ENCODE measurements around the gene EXOC4.

Gene EXOC4

DNA sequence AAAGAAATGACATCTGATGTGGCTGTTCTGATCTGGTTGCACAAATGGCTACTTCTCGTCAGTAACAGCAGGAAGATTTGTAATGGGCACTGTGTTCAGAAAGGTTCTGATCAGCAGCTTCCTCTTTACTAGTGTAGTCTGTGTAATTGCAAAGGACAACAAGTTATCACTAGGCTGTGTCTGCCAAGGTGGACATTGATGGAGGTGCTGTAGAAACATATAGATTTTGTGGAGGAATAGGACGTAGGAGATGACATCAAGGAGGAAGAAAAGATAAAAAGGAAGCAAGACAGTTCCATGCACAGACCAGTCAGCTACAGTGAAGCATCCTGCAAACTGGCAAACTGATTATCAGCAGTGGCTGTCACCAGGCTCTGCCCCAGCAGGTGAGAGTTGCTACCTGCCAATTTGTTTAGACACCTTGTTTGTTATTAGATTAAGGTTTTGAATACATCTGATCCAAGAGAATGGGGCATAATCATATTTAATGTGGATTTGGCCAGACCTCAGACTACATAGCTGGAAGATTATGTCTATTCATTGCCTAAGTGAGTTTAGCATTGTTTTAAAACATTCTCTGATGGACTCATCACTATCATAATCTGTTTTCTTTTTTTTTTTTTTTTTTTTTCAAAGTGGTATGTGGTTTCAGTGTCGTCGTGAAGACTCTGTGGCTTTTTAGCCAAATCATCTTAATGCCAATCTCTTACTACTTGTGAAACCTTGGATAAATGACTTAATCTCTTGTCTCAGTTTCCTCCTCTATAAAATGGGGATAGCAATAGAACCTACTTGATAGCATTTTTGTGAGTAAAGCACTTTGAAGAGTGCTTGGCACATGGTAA is 456.4 kb downstream of the EXOC4 start:
- Histone ChIP-seq H3K9me3 (ENCODE audit: control insufficient read depth, low read length) (no peaks in the 10 kb centered on the region), H3K4me3 (ENCODE audit: extremely low read depth, insufficient read depth, low read length, poor library complexity, severe bottlenecking) (no peak overlapping the region), H3K36me3 (ENCODE audit: control insufficient read depth, insufficient read depth, low read length) (no peaks in the 10 kb centered on the region), H3K27ac (ENCODE audit: low read depth, low read length, severe bottlenecking) (no peak overlapping the region), H3K4me1 (ENCODE audit: control insufficient read depth, insufficient read depth, low read length, poor library complexity, severe bottlenecking) (no peaks in the 10 kb centered on the region)
- 95% methylated on average over 2 of the region's 4 CpGs for WGBS, 2 experiments (ENCODE audit: insufficient coverage in 2 of 2)

GRCh38 chr7:133712544-133712943 is 459.7 kb downstream of the EXOC4 start:
- Histone ChIP-seq H3K4me1 (ENCODE audit: control insufficient read depth, insufficient read depth, low read length, poor library complexity, severe bottlenecking) (no peaks in the 10 kb centered on the region), H3K36me3 (ENCODE audit: control insufficient read depth, insufficient read depth, low read length) (no peaks in the 10 kb centered on the region), H3K9me3 (ENCODE audit: control insufficient read depth, low read length) (no peaks in the 10 kb centered on the region), H3K27ac (ENCODE audit: low read depth, low read length, severe bottlenecking) (no peak overlapping the region), H3K4me3 (ENCODE audit: extremely low read depth, insufficient read depth, low read length, poor library complexity, severe bottlenecking) (no peak overlapping the region)
- WGBS, 2 experiments (ENCODE audit: insufficient coverage in 2 of 2) = no CpG with 5 or more reads among the region's 2 CpGs

GRCh38 chr7:133714654-133715053 is 461.8 kb downstream of the EXOC4 start:
- no peaks in the 10 kb centered on the region for H3K36me3 ChIP-seq (ENCODE audit: control insufficient read depth, insufficient read depth, low read length)
- H3K27ac ChIP-seq (ENCODE audit: low read depth, low read length, severe bottlenecking) = no peak overlapping the region
- no CpG with 5 or more reads among the region's 3 CpGs for WGBS, 2 experiments (ENCODE audit: insufficient coverage in 2 of 2)
- H3K4me1 ChIP-seq (ENCODE audit: control insufficient read depth, insufficient read depth, low read length, poor library complexity, severe bottlenecking) = no peaks in the 10 kb centered on the region
- no peaks in the 10 kb centered on the region for H3K9me3 ChIP-seq (ENCODE audit: control insufficient read depth, low read length)
- no peak overlapping the region for H3K4me3 ChIP-seq (ENCODE audit: extremely low read depth, insufficient read depth, low read length, poor library complexity, severe bottlenecking)

GRCh38 chr7:133718131-133718530 is 465.3 kb downstream of the EXOC4 start:
- no peaks in the 10 kb centered on the region for H3K4me1 ChIP-seq (ENCODE audit: control insufficient read depth, insufficient read depth, low read length, poor library complexity, severe bottlenecking)
- no peaks in the 10 kb centered on the region for H3K9me3 ChIP-seq (ENCODE audit: control insufficient read depth, low read length)
- no peak overlapping the region for H3K27ac ChIP-seq (ENCODE audit: low read depth, low read length, severe bottlenecking)
- no peaks in the 10 kb centered on the region for H3K36me3 ChIP-seq (ENCODE audit: control insufficient read depth, insufficient read depth, low read length)
- whole genome bisulfite sequencing, 2 experiments (ENCODE audit: insufficient coverage in 2 of 2) = 90 to 100% methylated on average over 1 of the region's 1 CpG
- H3K4me3 ChIP-seq (ENCODE audit: extremely low read depth, insufficient read depth, low read length, poor library complexity, severe bottlenecking) = no peak overlapping the region

GRCh38 chr7:133723044-133723443 is 470.2 kb downstream of the EXOC4 start:
- Histone ChIP-seq H3K4me3 (ENCODE audit: extremely low read depth, insufficient read depth, low read length, poor library complexity, severe bottlenecking) (no peak overlapping the region), H3K27ac (ENCODE audit: low read depth, low read length, severe bottlenecking) (no peak overlapping the region), H3K36me3 (ENCODE audit: control insufficient read depth, insufficient read depth, low read length) (no peaks in the 10 kb centered on the region), H3K9me3 (ENCODE audit: control insufficient read depth, low read length) (no peaks in the 10 kb centered on the region), H3K4me1 (ENCODE audit: control insufficient read depth, insufficient read depth, low read length, poor library complexity, severe bottlenecking) (no peaks in the 10 kb centered on the region)
- WGBS, 2 experiments (ENCODE audit: insufficient coverage in 2 of 2) = no CpG with 5 or more reads among the region's 1 CpG

DNA sequence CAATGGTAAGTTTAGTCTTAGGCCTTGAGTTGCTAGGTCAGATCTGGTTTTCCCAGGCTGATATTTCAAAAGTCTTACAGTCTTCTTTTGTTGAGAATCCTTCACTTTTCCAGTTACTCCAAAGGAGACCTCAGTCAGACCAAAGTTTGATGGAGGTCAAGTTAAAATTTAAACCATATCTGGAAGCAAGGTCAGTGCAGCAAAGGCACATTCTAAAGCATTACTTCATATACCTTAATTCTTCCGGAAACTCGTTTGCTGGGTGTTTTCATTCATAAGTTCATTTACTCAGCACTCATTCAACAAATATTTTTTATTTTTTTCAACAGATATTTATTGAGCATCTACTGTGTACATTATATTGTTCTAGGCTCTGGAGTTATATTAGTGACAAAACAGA is 471.3 kb downstream of the EXOC4 start:
- no peak overlapping the region for H3K4me3 ChIP-seq (ENCODE audit: extremely low read depth, insufficient read depth, low read length, poor library complexity, severe bottlenecking)
- H3K27ac ChIP-seq (ENCODE audit: low read depth, low read length, severe bottlenecking) = no peak overlapping the region
- no peaks in the 10 kb centered on the region for H3K9me3 ChIP-seq (ENCODE audit: control insufficient read depth, low read length)
- no peaks in the 10 kb centered on the region for H3K4me1 ChIP-seq (ENCODE audit: control insufficient read depth, insufficient read depth, low read length, poor library complexity, severe bottlenecking)
- 77 to 90% methylated on average over 2 of the region's 2 CpGs for WGBS, 2 experiments (ENCODE audit: insufficient coverage in 2 of 2)
- H3K36me3 ChIP-seq (ENCODE audit: control insufficient read depth, insufficient read depth, low read length) = no peaks in the 10 kb centered on the region

DNA sequence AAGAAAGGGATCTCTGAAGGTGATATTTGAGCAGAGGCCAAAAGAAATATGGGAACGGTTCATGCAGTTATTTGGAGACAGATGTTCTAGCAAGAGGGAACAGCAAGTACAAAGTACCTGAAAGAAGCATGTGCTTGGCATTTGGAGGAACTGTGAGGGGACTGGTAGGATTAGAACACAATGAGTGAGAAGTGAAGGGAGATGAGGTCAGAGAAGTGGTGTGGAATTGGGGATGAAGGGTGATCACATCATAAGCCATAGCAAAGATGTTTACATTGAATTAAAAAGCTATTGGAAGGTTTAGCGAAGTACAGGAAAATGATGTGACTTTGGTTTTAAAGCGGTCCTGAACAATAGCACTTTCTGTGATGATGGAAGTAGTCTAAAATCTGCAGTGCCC is 471.8 kb downstream of the EXOC4 start:
- Histone ChIP-seq H3K4me1 (ENCODE audit: control insufficient read depth, insufficient read depth, low read length, poor library complexity, severe bottlenecking) (no peaks in the 10 kb centered on the region), H3K27ac (ENCODE audit: low read depth, low read length, severe bottlenecking) (no peak overlapping the region), H3K4me3 (ENCODE audit: extremely low read depth, insufficient read depth, low read length, poor library complexity, severe bottlenecking) (no peak overlapping the region), H3K36me3 (ENCODE audit: control insufficient read depth, insufficient read depth, low read length) (no peaks in the 10 kb centered on the region), H3K9me3 (ENCODE audit: control insufficient read depth, low read length) (no peaks in the 10 kb centered on the region)
- 88 to 100% methylated on average over 3 of the region's 3 CpGs for WGBS, 2 experiments (ENCODE audit: insufficient coverage in 2 of 2)

GRCh38 chr7:133727476-133728214 is 474.8 kb downstream of the EXOC4 start:
- Histone ChIP-seq H3K4me3 (ENCODE audit: extremely low read depth, insufficient read depth, low read length, poor library complexity, severe bottlenecking) (no peak overlapping the region), H3K27ac (ENCODE audit: low read depth, low read length, severe bottlenecking) (no peak overlapping the region), H3K9me3 (ENCODE audit: control insufficient read depth, low read length) (no peaks in the 10 kb centered on the region), H3K36me3 (ENCODE audit: control insufficient read depth, insufficient read depth, low read length) (no peaks in the 10 kb centered on the region), H3K4me1 (ENCODE audit: control insufficient read depth, insufficient read depth, low read length, poor library complexity, severe bottlenecking) (no peaks in the 10 kb centered on the region)
- WGBS, 2 experiments (ENCODE audit: insufficient coverage in 2 of 2) = 80 to 100% methylated on average over 1 to 3 of the region's 13 CpGs

DNA sequence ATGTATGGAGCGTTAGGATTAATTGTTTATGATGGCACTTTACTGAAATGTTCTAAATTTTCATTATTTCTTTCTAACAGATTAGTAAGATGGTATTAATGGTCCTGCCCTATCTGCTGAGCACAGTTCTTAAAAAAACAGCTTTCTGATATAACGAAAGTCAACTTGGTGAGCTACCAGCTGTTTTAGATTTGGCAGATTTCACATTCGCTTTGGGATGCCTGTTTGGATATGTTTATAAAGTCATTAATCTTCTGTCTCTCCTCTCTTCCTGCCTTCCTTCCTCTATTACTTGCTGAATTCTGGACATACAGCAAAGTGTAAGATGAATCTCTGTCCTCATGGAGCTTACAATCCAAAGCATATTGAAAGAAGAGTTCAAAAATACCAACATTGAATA is 477.5 kb downstream of the EXOC4 start:
- Histone ChIP-seq H3K36me3 (ENCODE audit: control insufficient read depth, insufficient read depth, low read length) (no peaks in the 10 kb centered on the region), H3K27ac (ENCODE audit: low read depth, low read length, severe bottlenecking) (no peak overlapping the region), H3K9me3 (ENCODE audit: control insufficient read depth, low read length) (no peaks in the 10 kb centered on the region), H3K4me3 (ENCODE audit: extremely low read depth, insufficient read depth, low read length, poor library complexity, severe bottlenecking) (no peak overlapping the region), H3K4me1 (ENCODE audit: control insufficient read depth, insufficient read depth, low read length, poor library complexity, severe bottlenecking) (no peaks in the 10 kb centered on the region)
- 60 to 100% methylated on average over 1 of the region's 3 CpGs for WGBS, 2 experiments (ENCODE audit: insufficient coverage in 2 of 2)

- Histone ChIP-seq H3K27ac (ENCODE audit: low read depth, low read length, severe bottlenecking) (no peak overlapping the region), H3K9me3 (ENCODE audit: control insufficient read depth, low read length) (no peaks in the 10 kb centered on the region), H3K4me1 (ENCODE audit: control insufficient read depth, insufficient read depth, low read length, poor library complexity, severe bottlenecking) (no peaks in the 10 kb centered on the region), H3K36me3 (ENCODE audit: control insufficient read depth, insufficient read depth, low read length) (no peaks in the 10 kb centered on the region), H3K4me3 (ENCODE audit: extremely low read depth, insufficient read depth, low read length, poor library complexity, severe bottlenecking) (no peak overlapping the region)
- 92% methylated on average over 2 of the region's 5 CpGs; no CpG with 5 or more reads in 1 of the 2 experiments for WGBS, 2 experiments (ENCODE audit: insufficient coverage in 2 of 2)
Observed at GRCh38 chr7:133733401-133733800, 480.5 kb downstream of the EXOC4 start.

DNA sequence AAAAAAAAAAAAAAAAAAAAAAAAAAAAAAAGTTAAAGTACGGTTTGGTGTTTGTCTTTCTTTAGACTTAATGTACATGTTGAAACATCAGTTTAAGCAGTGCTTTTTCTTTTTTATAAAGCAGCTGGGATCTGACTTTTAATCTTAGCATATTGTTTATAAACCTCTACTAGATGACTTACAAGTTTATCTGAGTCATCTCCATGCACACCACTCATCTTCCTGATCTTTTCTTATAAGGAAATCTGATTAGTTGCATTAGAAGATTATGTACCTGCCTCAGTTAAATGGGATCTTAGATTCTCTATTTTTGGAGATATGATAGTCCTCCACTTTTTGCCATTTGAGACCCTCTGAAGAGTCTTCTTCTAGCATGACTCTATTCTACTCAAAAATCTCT is 482.3 kb downstream of the EXOC4 start:
- no peaks in the 10 kb centered on the region for H3K9me3 ChIP-seq (ENCODE audit: control insufficient read depth, low read length)
- no CpG with 5 or more reads among the region's 1 CpG for WGBS, 2 experiments (ENCODE audit: insufficient coverage in 2 of 2)
- H3K4me3 ChIP-seq (ENCODE audit: extremely low read depth, insufficient read depth, low read length, poor library complexity, severe bottlenecking) = no peak overlapping the region
- no peak overlapping the region for H3K27ac ChIP-seq (ENCODE audit: low read depth, low read length, severe bottlenecking)
- no peaks in the 10 kb centered on the region for H3K36me3 ChIP-seq (ENCODE audit: control insufficient read depth, insufficient read depth, low read length)
- no peaks in the 10 kb centered on the region for H3K4me1 ChIP-seq (ENCODE audit: control insufficient read depth, insufficient read depth, low read length, poor library complexity, severe bottlenecking)
